T-helper 2 cell treated with Interferon-gamma antibody and Interleukin-4, amounts not matched to agents 100 ng/mL and 5 ng/mL, for 36 hours (primary cell): ENCODE measurements around the gene SYTL3. TPM values are rescaled to one million over a fixed set of nuclear protein-coding genes. Genes with fewer than 3 reads are reported as not detected.

Experiments
- intact Hi-C: fragments of 100-400 bp; cut with micrococcal nuclease; formaldehyde crosslinking; loops from one replicate; pipeline ENCODE4 v1.15.1; 2023
- total RNA-seq: library from RNA; stranded (reverse); gene quantifications from 2 replicates; pipeline ENCODE4 v1.2.3, GENCODE V29; 2022

SYTL3 gene
- total RNA-seq, 1 donor from 2014 or later = 39.4 TPM

- intact Hi-C loops = no loop called here
These were observed 136.9 kb downstream of the SYTL3 start for GRCh38 chr6:158786645-158787304.

GRCh38 chr6:158787395-158787794 lies 137.5 kb downstream of the SYTL3 start:
- intact Hi-C loops = no loop called here

GRCh38 chr6:158789115-158789917 lies 139.5 kb downstream of the SYTL3 start:
- intact Hi-C loops = loop anchor here (1.0 to 2.0 kb wide), 2 partner anchors 13 to 183 kb away; no protein-coding TSS in a partner anchor

- intact Hi-C loops = no loop called here
These were observed 141.5 kb downstream of the SYTL3 start for GRCh38 chr6:158791274-158791855.

GRCh38 chr6:158792505-158792904 lies 142.7 kb downstream of the SYTL3 start:
- intact Hi-C loops = loop anchor here (2.0 kb wide), 1 partner anchor 24 kb away; no protein-coding TSS in a partner anchor

GRCh38 chr6:158793432-158793831 lies 143.6 kb downstream of the SYTL3 start:
- intact Hi-C loops = loop anchor here (2.0 kb wide), 1 partner anchor 23 kb away; no protein-coding TSS in a partner anchor

GRCh38 chr6:158795516-158795915 lies 145.7 kb downstream of the SYTL3 start:
- intact Hi-C loops = no loop called here

- intact Hi-C loops = no loop called here
These were observed 146.5 kb downstream of the SYTL3 start for GRCh38 chr6:158796353-158796752.

GRCh38 chr6:158797331-158798310 lies 147.8 kb downstream of the SYTL3 start:
- intact Hi-C loops = no loop called here

- intact Hi-C loops = no loop called here
These were observed 148.5 kb downstream of the SYTL3 start for GRCh38 chr6:158798311-158798710.

- intact Hi-C loops = no loop called here
These were observed 149.4 kb downstream of the SYTL3 start for GRCh38 chr6:158799051-158799792.

- intact Hi-C loops = loop anchor here (2.0 kb wide), 1 partner anchor 13 kb away; no protein-coding TSS in a partner anchor
These were observed 151.9 kb downstream of the SYTL3 start for GRCh38 chr6:158801655-158802294.

GRCh38 chr6:158803733-158804143 lies 153.9 kb downstream of the SYTL3 start:
- intact Hi-C loops = loop anchor here (1.0 to 2.0 kb wide), 2 partner anchors 13 to 15 kb away; no protein-coding TSS in a partner anchor

- intact Hi-C loops = no loop called here
These were observed 154.4 kb downstream of the SYTL3 start for GRCh38 chr6:158804207-158804606.

GRCh38 chr6:158805698-158806377 lies 156.0 kb downstream of the SYTL3 start:
- intact Hi-C loops = no loop called here

- intact Hi-C loops = no loop called here
These were observed 157.9 kb downstream of the SYTL3 start for GRCh38 chr6:158807515-158808441.

GRCh38 chr6:158808442-158808833 lies 158.6 kb downstream of the SYTL3 start:
- intact Hi-C loops = no loop called here
